GM18867 (cell line): ENCODE data around the gene ELAVL1.

Experiments used
- ATAC-seq: cut with Tn5 transposase; IDR thresholded peaks from one replicate; pipeline ENCODE4 v1.9.1; 2021; ENCODE audit warnings: mild to moderate bottlenecking, moderate library complexity; ENCODE audit not compliant: unreplicated experiment

The ELAVL1 gene

DNA sequence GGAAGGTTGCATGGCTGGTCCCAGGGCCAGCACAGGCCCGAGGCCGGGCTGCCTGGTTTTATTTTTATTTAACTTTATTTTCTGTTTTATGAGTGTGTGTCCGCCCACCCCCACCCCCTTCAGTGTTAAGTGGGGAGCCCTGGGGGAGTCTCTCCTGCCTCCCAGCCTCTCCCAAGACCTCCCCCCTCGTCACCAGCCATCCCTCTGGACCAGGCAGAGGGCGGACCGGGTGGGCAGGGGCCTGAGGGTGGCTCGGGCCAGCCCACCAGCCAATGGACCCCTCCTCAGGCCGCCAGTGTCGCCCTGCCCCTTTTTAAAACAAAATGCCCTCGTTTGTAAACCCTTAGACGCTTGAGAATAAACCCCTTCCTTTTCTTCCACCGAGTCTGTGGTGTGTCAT is 91.3 kb downstream of the ELAVL1 start:
- no peak for ATAC-seq

DNA sequence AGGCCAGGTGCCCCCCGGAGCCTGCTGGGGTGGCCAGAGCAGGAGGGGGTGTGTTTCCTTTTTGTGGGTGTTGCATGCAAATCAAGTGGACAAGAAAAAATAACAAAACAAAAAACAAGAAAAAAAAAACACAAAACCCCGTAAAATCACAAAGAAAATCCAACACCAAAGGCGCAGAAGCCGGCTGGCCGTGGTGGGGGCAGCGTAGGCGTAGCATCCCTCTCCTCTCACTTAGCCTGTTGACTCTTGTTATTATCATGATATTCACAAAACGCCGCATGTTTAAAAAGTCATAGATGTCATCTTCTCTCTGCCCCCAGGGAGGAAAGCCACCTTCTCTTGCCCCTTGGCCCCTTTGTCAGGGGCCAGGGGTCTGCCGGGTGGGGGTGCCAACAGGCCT is 91.8 kb downstream of the ELAVL1 start:
- no peak for ATAC-seq

DNA sequence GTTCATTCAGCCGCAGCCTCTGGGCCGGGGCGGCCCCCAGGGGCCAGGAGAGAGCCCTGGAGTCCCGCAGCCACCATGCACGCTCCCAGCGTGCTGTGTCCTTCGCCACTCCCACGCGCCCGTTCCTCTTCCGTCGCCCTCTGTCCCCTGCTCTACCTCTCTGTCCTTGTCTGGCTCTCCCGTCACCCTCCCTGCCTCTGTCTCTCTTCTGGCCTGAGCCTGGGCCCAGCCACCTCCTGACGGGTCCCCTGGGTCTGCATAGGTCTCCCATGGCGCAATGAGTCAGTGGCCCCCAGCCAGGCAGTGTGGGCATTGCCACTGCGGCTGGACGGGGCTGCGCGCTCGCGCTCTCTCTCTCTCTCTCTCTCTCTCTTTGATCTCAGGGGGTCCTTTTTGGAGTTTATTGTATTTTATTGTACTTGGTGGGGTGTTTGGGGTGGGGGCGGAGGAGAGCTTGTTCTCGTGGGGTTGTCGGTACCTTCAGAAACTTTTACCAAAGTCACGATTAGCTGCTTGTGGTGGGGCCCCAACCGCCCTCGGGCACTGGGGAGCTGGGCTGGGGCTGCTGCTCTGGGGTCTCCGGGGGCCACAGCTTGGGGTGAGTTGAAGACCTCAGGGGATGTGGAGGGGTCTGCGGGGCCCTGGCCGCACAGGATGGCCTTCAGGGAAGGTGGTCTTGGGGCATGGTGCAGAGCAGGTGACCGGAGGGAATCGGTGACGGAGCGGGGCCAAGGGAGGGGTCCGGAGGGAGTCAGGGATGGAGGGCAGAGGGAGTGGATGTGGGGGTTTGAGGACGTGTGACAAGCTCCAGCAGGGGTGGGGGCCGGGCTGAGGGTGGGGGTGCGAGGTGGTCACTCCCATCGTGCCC is 92.5 kb downstream of the ELAVL1 start:
- no peak for ATAC-seq

DNA sequence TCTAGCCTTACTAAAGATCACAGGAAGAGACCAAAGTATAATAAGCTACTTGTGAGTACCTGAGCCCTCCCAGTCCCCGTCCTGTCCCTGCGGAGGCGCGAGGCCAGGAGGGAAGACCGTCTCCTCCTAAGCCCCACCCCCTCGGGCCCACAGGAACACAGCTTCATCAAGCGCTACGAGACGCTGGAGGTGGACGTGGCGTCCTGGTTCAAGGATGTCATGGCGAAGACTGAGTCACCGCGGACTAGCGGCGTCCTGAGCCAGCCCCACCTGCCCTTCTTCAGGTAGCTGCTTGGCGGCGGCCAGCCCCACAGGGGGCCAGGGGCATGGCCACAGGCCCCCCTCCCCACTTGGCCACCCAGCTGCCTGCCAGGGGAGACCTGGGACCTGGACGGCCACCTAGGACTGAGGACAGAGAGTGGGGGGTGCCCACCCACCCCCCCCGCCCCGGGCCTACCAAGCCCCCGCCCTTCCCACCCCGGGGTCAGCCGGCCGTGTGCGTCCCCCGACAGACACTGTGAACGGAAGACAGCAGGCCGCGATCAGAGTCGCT is 93.2 kb downstream of the ELAVL1 start:
- no peak for ATAC-seq

DNA sequence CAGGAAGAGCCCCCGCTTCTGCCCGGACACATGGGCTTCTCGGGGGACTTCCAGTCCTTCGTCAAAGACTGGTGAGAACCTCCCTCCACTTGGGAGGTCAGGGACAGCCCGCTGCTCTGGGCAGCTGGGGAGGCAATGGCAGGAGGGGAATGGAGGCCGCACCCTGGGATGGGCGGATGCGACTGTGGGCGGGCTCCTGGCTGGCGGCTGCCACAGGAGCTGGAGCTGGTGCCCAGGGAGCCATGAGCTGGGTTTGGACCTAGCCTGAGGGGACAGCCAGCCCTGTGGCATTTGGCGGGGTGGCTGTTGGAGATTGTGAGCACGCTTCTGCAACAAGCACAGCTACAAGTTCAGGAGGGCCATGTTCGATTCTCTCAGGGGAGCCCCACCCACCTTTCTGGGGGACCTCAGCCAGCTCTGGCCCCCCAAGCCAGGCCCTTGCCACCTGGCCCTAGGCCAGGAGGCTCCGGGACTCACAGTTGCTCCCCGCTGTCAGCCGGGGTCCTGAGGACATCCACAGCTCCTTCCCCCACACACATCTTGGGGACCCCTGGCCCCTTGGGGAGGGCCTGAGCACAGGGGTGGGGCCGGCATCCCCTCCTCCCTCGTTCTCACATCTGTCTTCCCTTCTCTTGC is 93.8 kb downstream of the ELAVL1 start:
- ATAC-seq, result no peak

DNA sequence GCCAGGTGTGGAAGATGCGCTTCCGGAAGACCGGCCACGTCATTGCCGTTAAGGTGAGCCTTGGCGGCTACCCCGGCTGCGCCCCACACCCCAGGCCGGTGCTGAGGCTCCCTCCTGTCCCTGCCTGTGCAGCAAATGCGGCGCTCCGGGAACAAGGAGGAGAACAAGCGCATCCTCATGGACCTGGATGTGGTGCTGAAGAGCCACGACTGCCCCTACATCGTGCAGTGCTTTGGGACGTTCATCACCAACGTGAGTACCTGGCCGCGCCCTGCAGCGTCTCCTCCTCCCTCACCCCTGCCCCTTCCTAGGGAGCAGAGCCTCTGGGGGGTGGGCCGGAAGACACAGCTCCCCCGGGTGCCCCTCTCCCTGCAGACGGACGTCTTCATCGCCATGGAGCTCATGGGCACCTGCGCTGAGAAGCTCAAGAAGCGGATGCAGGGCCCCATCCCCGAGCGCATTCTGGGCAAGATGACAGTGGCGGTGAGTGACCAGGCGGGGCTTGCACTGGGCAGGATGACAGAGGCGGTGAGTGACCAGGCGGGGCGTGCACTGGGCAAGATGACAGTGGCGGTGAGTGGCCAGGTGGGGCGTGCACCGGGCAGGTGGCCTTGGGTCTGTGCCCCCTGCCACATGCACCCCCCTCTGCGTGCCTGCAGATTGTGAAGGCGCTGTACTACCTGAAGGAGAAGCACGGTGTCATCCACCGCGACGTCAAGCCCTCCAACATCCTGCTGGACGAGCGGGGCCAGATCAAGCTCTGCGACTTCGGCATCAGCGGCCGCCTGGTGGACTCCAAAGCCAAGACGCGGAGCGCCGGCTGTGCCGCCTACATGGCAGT is 94.9 kb downstream of the ELAVL1 start:
- no peak for ATAC-seq

DNA sequence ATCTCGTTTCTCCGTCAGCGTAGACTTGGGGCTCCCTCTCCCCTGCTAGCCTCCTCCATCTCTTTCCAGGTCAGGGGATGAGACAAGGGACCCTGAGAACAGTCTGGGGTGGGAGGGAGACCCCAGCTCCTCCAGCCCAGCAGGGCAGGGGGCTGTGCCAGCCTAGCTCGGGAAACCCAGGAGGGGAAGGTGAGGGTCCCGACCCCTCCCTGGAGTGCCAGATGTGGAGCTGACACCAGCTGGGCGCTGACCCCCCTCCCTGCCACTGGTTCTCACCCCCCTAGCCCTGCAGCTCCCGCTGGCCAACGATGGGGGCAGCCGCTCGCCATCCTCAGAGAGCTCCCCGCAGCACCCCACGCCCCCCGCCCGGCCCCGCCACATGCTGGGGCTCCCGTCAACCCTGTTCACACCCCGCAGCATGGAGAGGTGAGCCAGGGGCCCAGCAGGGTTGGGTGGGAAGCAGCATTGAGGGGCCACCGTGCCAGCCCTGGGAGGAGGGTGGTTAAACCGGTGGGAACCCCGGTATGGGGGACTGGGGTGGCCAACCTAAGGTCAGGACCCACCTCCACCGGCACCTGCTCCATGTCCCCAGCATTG is 95.9 kb downstream of the ELAVL1 start:
- no peak for ATAC-seq

DNA sequence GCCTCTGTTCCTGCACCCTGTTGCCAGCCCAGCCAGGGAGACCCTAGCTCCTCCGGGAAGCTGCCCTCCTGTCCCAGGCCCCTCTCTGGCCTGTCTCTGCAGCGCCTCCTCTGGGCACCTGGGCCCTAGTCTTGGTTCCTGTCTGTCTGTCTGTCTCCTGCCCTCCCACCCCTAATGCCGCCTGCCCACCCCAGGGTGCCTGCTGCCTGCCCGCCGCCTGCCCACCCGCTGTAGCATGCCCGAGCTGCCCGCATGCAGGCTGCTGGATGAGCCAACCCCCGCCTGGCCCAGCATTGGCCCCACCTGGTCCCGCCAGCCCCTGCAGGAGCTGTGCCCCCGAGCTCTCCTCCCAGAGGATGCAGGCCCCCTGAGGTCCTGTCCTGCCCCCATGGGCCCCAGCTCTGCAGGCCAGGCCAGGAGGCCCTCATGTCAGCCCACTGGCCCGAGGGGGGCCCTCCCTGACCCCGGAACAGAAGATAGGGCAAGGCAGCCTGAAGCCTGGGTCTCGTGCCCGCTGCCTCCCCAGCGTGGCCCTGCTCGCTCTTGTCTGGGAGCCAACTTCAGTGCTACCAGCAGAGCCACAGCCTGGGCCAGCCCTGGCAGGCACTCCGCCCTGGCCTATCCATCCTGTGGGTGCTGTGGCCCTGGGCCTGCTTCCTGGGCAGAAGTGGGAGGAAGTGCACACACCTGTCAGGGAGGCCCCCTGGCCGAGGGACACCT is 96.5 kb downstream of the ELAVL1 start:
- no peak for ATAC-seq
